GM21367 (cell line): ENCODE data around the gene FBF1.

Experiments used
- ATAC-seq: cut with Tn5 transposase; IDR thresholded peaks from one replicate; pipeline ENCODE4 v1.9.1; 2021; ENCODE audit not compliant: unreplicated experiment

The FBF1 gene

DNA sequence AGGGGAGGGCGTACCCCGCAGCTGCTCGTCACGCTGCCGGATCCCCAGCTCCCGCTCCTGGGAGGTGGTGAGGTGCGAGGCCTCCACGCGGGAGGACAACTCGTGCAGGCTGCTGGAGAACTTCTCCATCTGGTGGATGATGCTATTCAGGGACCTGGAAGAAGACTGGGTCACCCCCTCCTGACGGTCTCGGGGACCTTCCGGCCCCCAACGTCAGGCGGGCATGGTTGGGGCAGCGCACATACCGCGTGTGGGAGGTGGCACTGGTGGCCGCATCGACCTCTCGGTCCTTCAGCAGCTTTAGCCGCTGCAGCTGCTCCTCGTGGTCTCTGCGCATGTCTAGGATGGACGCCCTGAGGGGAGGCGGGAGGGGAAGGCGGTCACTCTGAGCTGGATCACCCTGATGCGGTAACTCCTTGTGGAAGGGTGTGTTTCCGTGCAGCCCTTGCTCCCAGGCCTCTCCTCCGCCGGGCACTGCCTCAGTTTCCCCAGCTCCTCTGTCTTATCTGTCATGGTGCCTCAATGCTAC is 22.9 kb downstream of the FBF1 start:
- no peak for ATAC-seq

DNA sequence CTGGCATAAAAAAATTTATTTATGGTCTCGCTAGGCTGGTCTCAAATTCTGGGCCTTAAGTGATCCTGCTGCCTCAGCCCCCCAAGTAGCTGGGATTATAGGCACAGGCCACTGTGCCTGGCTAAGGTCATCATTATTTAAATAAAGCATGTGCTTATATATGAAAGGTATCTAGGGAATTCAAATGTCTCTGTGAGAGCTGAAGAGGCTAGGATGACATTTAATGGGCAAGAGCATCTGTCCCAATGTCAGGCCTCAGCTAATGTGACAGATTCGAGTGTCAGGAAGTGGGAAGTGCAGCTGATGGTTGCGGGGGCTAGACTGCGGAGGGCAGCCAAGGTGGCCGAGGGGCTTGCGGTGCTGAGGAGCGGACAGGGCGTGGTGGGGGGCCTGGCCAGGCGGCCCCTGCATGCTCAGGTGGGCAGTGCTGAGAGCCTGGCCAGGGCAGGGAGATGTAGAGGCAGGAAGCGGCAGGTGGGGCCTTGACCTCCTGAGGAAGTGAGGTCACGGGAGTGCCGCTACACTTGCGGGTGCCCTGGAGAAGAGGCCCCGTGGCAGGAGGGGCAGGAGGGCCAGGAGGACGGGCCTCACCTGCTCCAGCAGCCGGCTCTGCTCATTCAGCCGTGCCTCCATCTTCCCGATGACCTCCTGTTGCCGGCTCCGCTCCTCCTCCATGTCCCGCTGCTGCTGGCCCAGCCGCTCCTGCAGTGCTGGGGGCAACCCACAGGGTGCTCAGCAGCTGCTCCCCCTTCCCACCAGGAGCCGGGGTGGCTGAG is 23.5 kb downstream of the FBF1 start:
- ATAC-seq: no peak

DNA sequence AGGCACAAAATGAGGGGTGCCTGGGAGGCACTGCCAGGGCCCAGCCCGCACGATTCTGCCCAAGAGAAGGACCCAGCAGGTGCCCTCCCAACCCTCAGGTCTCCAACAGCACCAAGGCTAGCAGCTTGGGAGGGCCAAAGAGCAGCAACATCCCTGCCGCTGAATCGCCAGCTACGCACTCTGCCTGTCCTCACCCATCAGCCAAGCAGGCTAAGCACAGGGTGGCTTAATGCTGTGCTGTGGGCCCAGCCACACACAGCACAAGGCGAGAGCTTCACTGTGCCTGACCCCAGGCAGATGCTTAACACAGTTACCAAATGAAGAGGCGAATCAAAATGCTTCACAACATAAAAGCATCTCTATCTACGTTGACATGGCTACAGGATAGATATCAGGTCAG is 25.6 kb downstream of the FBF1 start:
- ATAC-seq: no peak

DNA sequence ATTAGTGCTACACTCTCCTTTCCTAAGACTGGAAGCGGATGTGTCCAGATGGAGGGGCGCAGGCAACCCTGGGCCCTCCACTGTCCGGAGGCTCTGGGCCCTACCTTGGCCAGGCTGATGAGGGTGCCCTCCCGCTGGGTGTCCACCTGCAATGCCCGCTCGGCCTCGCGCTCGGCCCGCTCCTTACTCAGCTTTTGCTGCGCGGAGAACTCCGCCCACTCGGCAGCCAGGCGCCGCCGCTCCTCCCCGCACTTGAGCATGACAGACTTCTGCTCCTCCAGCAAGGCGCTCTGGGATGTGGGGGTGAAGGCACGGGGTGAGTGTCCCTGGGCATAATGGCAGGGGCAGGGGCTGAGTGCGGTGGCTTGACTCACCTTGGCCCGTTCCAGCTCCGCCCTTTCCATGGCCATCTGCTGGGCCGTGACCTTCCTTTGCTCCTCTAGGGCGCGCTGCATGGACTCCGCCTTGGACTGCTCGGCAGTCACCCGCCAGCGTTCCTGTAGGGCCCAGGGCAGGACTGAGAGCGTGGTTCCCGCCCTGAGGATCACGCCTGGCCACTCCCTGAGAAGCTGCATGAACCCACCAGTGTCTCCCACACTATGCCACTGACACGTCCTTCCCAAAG is 26.1 kb downstream of the FBF1 start:
- no peak for ATAC-seq

DNA sequence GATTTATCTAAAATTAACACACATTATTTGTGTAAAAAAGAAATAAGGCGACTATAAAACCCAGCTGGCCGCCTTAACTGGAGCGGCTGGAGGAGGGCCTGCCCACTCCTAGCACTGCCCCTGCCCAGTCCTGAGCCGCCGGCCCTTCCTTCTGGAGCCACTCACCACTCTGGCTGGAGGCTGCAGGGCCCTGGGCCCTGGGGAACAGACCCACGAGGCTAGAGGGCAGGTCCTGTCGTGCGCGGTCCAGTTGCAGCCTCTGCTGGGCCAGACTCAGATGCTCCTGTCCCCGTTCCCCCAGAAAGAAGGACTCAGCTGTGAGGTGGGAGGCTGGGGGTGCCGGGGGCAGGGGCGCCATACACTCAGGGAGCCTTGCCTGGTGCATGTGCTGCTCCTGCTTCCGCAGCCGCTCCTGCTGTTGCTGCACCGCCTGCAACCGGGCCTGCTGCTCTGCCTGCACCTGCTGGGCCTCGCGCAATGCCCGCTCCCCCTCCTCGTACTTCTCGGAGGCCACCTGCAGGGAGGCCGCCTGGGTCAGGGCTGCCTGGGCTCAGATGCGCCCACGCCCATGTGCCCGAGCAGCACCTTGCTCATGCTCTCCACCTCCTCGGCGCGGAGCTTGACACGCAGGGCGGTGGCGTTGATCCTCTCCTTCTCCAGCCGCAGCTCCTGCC is 27.2 kb downstream of the FBF1 start:
- no peak for ATAC-seq

DNA sequence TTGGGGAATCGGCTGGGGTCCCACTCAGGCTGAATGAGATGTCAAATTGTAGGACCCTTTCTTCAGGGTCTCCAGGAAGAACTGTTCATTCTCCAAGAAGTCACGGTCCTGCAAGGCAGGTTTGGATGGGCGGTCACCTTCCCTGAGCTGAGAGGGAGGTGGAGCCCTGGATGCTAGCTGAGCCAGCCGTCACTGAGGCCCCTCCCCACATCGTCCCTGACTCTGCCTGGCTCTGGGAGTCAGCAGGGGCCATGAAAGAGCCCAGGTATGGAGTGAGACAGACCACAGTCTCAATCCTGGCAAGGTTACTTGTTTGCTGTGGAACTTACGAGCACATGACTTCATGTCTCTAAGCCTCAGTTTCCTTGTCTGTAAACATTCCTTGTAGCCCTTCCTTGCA is 30.1 kb downstream of the FBF1 start:
- no peak for ATAC-seq

DNA sequence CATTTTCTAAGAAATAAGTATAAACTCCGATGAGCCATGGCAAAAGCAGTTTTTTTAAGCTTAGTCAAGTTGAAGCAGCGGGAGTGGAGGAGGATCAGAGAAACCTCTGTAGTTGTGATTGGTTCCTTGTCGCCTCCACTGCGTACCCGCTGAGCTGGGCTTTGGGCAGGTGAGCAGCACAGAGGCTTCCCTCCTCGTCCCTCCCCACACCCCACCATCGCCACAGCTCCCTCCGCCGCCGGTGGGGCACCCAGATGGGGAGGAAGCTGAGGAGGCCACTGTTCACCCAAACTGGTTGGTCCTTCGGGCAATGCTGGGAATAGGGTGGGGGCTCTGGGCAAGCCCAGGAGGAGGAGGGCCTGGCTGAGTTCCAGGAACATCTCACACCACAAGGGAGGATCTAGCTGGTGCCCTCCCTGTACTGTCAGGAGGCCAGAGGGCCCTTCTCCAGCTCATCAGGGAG is 31.0 kb downstream of the FBF1 start:
- ATAC-seq: no peak

DNA sequence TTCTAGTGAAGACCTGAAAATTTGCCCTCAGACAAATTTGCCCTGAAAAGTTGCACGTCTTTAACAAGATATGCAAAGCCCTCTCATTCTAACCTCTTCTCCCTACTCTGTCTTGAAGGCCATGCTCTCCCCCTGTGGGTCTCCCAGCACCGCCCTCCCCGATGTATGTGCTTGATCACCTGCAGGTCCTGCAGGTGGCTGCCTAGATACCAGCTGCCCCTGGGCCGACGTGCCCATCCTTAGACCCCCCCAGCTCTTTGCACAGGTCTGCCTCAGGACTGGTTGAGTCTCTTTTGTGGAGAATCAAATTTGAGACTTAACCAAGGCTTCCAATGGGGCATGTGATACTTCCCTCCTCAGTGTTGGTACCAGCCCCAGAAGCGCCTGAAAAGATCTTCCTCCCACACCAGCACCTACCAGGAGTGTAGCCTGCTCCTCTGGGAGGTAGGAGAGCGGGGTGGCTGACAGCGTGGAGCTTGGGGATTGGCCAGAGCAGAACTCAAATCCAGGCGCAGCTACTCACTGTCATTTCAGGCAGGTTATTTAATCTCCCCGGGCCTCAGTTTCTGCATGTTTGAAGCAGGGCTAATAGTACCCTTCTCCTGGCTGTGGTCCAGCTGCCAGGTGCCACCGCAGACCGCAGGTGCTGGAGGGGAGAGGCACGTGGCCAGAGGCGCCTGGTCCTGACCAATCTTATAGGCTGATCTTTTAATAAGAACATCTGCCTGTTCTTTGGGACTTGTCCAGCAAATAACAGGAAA is 31.6 kb downstream of the FBF1 start:
- no peak for ATAC-seq

DNA sequence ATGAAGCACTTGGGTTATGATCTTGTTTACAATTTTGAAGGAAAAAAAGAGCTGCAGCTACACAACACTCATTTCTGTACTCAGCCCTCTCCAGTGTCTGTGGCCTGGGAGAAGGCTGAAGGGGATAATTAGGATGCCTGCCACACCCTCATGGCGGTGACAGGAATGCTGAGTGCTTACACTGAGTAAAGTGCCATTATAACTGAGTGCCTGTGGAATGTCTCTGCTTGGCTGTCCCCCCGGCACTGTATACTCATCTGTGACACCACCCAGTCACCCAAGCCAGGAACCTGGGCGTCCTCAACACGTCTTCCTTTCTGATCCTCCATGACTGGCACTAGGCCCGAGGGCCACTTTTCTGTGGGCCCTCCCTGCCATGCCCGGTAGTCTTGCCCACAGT is 32.6 kb downstream of the FBF1 start:
- ATAC-seq: no peak

DNA sequence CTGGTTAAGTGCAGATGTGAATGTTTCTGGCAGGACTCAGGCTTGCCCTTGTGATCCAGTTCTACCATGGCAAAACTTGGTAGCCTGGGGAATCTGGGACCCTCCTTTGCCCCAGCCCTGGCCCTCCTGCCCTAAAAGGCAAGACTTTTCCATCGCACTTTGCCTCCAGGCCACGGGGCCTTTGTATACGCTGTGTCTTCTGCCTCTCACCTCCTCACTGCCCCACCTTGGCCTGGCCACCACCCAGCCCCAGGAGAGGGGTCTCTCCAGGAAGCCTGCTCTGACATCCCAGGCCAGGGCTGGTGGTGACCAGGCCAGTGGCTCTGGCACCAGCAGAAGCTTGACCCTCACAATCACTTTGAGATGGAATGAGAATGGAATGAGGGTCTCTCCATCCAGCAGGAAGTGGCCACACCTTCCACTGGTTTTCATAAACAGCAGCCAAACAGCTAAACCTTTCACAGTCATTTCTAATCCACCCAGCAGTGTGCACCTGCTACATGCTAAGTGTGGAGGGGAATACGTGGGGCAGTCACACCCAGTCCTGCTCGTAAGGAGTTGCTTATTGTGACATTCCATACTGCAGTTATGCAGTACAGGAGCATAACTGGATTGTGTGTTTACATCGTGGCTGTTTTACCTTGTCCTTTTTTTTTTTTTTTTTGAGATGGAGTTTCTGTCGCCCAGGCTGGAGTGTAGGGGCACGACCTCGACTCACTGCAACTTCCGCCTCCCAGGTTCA is 34.5 kb downstream of the FBF1 start:
- no peak for ATAC-seq

DNA sequence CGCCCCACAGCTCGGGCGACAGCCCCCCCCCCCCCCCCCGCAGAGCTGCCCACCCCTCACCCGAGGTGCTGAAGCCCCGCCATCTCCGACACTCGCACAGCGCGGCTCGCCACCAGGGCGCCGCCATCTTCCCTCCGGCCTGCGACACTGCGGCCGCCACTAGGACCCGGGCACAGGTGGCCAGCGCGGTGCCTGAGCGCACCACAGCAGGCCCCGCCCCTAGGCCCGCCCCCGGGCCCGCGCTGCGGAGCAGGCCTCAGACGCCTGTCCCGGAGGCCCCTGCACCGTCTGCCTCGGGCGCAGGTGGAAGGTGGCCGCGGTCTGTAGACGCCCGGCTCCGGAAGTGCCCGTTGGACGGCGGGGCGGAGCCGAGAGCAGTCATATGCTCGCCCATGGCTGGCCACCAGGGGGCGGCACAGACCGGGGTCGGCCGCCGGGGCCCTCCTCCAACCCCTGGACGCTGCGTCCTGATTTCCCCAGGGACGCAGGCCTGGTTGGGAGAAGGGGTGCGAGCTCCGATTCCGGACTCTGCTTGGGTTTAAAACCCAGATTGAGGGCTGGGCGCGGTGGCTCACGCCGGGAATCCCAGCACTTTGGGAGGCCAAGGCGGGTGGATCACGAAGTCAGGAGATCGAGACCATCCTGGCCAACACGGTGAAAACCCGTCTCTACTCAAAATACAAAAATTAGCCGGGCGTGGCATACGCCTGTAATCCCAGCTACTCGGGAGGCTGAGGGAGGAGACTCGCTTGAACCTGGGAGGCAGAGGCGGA is 35.9 kb downstream of the FBF1 start, which contains the start of gene MRPL38:
MRPL38 (minus strand) TSS at position 136 of the 773 bp plus-strand sequence; CDS start at position 127, 9 bp downstream.
- ATAC-seq: peak; percentile 88

DNA sequence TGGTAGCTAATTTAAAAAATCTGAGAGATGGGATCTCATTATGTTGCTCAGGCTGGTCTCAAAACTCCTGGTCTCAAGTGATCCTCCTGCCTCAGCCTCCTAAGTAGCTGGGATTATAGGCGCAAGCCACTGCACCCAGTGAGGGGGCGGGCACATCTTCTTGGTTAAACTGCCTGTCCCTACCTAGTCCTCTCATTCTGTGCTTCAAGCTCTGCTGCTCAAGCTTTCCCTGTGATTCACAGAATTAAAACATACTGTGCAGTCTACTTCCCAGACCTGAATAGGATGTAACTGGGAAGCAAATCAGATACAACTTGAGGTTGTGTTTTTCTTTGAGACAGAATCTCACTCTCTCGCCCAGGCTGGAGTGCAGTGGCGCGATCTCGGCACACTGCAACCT is 38.4 kb downstream of the FBF1 start:
- ATAC-seq: no peak

DNA sequence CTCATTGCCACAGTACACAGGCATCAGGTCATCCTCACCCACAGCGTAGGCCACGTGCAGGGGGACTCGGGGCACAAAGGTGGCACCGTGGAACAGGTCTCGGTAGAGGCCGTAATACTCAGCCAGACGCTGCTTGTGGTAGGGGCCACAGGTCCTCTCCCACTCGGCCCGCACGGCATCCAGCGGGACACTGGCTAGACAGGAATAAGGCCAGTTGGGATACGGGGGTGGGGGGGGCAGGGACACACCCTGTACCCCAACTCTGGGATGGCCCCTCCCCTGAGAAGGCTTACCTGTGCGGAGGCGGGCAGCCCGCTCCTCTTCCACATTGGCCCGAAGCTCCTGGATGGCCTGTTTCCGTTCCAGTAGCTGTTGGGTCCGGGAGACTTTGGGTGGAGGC is 39.1 kb downstream of the FBF1 start:
- ATAC-seq: no peak

DNA sequence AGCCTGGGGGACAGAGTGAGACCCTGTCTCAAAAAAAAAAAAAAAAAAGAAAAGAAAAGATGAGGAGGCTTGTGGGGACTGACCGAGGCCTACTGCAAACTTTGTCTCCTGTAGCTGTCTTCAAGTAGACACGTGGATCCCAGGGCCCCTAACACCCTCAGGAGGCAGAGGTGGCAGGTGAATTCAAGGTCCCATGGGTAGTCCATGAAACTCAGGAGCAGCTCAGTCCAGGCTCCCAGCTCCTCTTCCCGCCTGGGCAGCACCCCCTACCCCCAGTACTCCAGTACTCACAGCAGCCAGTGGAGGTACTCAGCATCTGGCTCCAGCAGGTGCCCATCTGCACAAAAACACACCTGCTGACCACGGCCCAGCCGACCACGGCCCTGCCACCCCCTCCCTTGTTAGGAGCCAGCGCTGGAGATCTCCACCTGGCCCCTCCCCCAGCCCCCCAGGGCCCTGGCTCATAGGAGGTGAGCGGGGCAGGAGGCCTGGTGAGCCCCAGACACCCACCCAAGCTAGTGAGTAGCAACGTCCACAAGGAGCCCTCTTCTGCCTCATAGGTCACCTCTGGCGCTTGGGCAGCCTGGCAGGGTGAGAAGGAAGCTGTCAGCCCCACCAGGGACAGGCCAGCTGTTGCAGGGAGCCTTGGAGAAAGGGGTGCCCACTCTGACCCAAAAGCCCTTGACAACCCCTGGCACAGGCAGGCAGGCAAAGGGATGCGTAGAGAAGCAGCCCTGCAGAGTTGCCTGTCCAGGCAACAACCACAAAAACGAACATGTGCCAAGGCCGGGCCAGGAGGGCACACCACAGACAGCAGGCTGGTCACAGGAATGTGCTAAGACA is 39.9 kb downstream of the FBF1 start:
- no peak for ATAC-seq

DNA sequence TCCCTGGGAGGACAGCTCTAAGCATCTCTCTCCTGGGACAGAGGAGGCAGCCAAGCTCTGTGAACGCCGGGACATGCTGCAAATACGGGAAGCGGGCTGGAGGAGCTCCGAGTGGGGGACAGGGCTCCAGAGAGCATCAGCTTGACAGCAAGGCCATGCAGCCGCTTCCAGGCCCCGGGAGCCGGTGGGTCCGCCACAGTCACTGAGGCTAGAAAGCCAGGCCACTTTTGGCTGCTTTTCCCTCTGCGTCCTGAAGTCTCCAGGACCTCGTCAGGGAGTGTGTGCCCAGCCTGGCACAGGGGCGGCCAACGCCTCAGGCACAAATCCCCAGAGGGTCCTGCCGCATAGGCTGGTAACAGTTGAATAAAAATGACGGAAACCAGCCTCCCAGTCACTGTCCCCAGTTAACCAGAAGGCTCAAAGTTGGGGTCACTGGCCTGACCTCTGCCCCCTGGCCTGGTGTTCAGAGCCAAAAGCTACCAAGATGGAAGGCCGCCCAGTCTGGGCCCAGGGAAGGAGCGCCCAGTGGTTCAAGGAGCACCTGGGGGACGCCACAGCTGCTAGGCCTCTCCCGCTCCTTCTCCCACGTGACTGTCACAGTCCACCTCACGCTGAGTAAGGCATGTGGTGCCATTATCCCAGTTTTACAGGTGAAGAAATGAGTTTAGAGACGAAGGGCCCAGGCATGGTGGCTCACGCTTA is 40.9 kb downstream of the FBF1 start:
- no peak for ATAC-seq

DNA sequence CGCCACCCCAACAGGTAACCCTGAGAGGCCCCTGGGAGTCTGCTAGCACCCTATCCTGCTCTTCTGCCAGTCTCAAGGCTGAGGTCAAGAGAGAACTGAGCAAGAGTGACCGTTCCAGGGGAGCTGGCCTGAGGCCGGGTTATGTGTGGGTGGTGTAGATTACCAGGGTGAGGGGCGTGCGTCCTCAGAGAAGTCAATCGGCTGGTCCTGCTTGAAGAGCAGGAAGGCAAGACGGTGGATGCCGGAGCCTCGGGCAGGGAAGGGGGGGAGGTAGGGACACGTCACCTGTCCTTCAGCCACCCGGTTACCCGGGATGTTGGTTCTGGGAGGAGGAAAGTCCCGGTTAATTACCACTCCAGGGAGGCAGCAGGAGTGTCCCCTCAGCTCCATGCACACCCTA is 41.5 kb downstream of the FBF1 start:
- no peak for ATAC-seq

DNA sequence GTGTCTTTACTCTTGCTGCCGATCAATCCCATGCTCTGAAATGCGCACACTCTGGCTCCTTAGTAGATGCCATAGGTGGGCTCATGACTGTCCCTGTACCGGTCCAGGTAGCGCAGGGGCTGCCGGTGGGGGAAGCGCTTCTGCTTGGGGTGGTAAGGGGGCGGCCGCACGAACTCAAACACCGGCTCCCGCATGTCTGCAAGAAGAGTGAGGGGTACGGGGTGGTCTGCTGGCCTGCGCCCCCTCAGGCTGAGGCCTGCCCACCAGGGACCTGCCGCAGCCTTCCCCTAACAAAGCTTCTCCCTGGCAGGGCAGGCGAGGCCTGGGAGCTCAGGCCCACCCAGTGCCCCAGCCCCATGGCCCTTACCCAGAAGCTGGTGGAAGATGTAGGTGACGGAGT is 42.1 kb downstream of the FBF1 start:
- no peak for ATAC-seq

DNA sequence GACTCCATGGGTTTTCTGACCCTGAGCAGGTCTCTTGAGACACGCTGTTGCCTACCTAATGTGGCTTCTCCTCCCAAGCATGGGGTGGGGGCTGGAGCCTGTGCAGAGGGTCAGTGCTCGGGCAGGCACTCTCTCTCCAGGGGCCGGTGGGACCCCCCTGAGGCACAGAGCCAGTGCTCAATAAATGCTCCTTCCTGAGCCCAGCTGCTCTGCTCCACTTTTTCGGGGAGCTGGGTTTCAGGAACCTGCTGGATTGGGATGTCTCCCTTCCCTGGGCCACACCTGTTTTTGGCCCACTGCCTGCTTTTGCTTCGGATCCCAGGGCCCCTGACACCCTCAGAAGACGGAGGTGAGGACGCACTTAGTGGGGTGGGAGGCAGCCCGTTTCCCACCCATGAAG is 42.8 kb downstream of the FBF1 start:
- no peak for ATAC-seq
